NCI-H748 (cell line): ENCODE results near the gene HOXD12.

Experiments used
- DNase-seq: peaks from one replicate; lab custom pipeline; 2025; ENCODE audit not compliant: unreplicated experiment; lab: John Stamatoyannopoulos, UW

HOXD12 gene, protein sequence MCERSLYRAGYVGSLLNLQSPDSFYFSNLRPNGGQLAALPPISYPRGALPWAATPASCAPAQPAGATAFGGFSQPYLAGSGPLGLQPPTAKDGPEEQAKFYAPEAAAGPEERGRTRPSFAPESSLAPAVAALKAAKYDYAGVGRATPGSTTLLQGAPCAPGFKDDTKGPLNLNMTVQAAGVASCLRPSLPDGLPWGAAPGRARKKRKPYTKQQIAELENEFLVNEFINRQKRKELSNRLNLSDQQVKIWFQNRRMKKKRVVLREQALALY

DNA sequence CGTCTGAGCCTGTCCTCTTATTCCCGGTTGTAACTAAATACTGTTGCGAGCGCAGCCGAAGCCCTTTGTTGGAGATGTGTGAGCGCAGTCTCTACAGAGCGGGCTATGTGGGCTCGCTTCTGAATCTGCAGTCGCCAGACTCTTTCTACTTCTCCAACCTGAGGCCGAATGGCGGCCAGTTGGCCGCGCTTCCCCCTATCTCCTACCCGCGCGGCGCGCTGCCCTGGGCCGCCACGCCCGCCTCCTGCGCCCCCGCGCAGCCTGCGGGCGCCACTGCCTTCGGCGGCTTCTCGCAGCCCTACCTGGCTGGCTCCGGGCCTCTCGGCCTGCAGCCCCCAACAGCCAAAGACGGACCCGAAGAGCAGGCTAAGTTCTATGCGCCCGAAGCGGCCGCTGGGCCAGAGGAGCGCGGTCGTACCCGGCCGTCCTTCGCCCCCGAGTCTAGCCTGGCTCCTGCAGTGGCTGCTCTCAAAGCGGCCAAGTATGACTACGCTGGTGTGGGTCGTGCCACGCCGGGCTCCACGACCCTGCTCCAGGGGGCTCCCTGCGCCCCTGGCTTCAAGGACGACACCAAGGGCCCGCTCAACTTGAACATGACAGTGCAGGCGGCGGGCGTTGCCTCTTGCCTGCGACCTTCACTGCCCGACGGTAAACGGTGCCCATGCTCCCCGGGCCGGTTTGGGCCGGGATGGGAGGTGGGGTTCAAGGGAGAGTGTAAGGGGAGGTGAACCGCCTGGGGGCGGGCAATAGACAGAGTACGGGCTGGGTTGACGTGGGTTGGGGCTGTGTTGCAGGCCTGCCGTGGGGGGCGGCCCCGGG lies at the start of gene HOXD12:
TSS of gene HOXD12 (plus strand) at position 68 of the 819 bp plus-strand sequence. CDS start at position 75, 7 bp downstream.
- DNase-seq, result no peak

DNA sequence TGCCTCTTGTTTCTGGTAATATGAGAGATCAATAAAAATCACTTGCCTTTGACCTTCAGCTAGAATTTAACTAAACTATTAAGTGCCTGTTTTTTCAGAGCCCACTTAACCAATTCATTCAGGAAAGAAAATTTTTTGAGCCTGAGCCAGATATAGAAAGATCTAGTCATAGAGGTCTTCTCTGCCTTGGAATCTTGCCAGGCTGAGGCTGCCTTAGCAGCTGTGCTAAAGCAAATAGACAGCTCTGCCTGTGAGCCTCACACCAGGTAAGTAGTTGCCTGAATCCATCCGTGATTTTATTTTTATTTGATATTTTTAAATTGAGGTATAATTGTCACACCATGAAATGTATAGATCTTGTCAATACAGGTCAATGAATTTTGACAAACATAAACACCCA lies 43.2 kb upstream of the HOXD12 start:
- peak; percentile 99 for DNase-seq

DNA sequence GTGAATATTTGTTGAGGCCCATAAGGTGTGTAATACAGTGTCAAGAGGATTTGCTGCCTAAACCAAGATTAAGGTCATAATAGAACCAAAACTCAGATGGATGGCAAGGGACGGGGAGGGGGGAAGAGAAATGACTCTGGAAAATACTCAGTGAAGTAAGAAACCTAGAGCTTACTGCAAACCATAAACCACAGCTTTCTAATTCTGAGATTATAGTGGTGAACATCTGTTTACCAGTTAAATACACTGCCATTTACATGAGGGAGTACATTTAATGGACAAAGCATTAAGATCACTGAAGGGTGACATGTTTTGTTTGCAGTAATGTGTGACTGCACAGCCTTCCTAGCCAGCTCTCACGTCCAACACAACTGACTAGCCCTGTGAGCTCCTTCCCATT lies 35.6 kb upstream of the HOXD12 start:
- DNase-seq, result peak; percentile 88

DNA sequence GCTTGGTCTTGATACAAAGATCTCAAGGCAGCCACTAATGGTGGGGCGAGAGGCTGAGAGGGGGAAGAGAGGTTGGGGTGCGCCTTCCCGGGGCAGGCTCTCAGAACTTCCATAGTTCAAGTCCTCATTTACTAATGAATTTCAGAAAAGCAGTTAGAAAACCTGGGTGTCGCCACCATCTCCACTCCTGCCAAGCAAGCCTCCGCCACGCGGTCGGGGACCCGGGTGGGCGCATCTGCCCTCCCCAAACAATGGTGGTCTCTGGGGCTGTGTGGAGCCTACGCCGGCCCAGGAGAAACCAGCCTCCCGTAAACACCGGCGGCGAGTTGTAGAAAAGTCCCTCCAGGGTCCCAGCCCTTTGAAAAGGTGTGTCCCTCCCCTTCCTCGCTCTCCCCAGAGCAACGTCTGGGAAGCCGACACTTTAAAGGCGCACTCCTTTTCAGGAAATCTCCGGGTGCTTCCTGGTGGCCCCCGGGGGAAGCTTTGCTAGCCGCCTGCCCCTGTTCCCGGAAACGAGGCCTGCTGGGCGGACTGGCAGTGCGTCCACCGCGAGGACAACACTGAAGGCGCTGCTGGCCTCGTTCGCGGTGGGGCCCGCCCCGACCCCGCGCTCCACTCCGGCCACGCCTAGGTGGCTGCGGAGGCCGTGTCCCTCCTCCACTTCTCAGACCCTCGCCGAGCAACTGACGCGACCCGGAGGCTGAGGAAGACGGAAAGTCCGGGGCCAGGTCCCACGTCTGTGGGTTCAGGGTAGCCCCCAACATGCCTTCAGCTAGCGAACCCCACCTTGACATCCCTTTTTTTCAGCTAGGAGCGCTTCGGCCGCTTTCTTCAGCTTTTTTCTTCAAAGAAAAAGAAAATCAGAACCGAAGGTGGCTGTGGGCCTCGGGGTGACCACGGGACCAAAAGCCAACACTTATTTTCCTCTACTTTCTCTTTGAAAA lies 32.7 kb upstream of the HOXD12 start:
- no peak for DNase-seq

DNA sequence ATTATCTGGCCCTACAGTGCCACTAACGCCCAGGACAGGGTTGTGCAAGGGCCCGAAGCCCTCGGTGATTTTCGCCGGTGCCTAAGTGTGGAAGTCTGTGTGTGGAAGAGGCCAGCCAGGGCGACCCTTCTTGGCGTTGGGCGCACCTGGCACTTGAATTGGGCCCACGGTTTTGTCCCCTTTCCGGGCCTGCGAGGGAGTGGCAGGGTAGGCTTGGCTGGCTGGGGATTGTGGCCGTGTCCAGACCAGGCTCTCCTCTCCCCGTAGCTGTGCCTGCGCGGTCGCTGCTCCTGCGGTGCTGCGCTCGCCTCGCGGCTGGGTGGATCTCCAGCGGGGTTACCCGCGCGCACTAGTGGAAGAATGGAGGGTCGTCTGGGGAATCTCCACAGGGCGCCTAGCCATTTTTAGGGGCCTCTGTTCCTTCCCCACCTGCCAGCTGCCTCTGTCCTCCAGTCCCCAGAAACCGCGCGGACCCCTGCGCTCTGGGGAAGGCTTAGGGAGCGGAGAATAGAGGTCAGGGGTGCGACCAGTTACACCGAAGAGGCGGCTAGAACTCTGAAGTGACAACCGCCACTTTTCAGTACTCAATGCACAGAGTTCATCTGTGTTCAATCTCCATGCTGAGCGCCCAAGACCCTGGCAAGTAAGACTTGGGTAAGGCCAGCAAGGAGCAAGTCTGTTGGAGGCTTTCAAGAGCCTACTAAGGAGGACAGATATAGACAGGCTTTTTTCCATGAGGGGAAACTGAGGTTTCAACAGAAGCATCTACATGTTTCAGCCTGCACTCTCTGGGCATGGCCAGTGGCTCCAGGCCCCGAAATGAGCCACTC lies 31.8 kb upstream of the HOXD12 start:
- DNase-seq, result no peak

DNA sequence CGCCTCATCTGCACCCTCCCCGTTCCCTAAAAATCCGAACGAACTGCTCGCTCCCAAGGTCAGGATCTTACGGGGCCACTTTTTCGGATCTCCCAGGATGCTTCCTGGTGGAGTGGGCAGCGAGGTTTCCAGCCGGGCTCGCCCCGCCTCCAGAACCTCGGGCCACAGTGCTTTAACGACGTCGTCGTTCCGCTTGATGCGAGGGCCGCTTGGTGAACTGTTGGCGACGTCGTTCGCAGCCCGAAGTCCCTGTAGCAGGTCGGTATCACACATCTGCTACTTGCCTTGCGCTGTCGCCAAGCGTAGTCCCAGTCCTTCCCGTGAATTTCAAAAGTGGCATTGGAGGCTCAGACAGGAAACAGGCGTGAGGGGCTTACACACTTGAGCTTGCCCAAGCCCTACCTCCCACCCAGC lies 31.2 kb upstream of the HOXD12 start:
- no peak for DNase-seq

DNA sequence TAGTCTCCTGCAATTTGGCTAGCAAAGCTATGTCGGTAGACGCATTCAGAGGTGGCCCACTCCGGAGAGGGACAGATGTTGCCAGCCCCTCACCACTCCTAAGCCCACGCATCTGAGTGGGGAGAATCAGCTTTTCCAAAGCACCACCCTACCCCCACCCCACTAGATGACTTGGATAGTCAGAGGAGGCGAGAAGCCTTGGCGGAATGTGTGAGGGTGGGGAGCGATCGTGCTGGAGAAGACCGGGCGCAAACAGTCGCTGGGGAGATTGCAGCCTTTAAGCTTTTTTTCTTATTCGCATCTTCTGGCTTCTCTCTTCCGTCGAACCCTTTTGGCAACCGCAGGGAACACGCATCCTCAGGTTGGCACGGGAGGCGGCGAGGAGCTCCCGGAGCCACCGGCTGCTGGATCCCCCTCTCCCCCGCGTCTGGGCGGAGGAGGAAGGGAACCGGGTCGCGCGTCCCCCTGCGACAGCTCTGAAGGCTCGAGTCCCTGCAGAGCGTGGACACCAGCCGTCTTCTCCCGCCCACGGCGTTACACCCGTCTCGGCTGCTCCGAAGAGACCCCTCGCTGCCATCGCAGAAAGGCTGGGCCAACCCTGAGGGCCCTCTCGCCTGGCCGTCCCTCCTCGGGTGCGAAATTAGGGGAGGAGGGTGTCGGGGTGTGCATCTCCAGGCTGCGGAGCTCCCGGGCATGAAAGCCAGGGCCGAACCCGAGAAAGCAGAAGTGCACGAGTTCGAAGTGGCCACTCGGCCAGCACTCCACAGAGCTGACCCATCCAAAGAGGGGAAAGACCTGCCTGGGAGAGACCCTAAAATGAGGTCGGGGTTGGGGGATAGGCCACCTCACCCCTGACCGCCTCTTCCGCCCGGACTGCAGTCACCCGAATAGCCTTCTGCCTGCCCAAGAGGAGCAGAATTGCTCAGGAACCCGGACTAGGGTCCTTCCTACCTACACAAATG lies 28.0 kb upstream of the HOXD12 start:
- DNase-seq, result no peak

DNA sequence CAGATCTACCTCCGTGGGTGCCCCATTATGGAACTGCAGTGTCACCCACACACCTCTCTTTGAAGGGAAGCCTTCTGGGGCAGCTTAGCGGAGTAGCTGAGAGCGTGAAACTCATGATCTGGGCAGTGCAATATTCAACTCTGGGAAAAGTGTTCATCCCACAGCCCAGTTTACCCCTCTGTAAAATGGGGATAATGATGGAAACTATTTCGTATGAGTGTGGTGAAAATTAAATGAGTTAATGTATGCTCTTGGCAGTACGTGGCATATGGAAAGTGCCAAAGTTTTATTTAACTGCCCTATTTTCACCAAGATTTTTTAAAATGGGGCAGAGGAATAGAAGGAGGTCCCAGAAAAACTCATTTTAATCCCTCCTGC lies 27.3 kb upstream of the HOXD12 start:
- no peak for DNase-seq

DNA sequence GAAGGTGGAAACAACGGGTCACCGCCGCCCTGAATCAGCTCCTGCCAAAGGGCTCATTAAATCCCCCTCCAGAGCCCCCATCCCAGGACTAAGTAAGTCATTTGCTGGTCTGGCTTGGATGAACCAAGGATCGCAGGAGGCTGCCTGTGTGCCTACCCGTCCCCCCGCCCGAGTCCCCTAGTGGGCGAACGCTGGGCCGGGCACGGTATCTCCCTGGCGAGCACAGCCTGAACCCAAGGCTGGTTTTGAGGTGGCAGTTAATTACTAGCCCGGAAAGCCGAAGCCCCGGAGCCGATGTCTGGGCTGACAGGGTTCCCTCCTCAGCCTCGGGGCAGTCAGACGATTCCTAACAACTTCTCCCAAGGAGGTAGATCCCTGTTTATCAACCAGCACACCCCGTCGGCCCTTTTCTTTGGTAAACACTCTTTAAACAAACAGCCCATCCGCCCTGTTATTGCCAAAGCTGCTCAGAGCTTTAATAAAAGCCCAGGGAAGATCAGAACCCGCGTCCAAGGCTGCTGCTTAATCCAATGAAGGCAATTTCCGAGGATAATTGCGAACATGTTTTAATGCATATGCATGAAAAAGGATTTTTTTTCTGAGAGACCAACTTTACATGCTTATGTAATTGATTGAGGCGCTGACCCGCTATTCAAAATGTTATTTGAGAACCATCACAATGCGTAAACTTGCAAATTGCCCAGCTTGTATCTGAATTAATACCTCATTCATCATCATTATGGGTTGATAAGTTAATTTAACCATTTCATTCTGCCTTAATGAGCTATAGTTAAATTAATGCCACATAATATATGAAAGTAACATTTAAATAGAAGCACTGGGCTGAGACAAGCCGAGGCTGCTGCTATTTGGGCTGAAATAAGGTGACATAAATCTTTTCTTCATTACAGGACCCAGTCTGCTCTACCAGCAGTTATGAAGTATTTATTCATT lies 26.4 kb upstream of the HOXD12 start:
- DNase-seq, result peak; percentile 43

DNA sequence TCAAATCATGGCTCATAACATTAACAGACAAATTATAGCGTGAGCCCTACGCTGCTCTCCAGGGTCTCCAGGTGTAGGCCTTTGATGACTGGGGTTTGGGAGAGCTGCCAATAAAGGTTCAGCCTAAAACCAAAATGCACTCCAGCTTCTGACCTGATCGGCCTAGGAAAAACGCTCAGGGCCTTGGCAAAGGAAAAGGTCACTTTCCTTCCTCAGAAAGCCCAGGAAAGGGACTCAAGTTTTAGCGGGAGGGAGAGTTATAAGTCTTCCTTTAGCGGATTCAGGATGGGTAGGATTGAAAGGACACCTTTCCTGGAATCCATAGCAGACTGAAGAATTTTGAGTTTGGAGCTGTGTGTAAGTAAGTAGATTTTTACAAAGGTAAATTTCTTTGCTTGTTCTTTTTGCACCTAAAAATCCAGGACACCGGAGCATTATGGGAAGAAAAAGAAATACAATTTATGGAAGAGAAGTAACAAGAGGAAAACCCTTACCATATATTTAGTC lies 24.6 kb upstream of the HOXD12 start:
- no peak for DNase-seq

DNA sequence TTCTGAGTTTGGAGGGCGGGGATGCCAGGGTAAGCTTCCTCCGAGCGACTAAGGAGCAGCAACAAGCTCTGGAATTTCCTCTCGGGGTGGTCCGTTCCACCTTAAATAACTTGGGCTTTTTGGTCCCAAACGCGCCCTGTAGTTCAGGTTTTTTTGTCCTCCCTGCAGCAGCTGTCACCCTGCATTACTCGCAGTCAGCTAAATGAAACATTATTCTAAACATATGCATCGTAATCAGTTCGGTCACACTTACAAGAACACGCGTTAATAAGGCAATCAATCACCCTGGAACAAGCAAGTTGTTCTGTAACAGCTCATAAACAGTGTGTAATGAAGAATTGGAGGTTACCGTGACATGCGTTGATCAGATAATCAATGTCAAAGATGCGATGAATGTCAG lies 24.1 kb upstream of the HOXD12 start:
- DNase-seq, result no peak

DNA sequence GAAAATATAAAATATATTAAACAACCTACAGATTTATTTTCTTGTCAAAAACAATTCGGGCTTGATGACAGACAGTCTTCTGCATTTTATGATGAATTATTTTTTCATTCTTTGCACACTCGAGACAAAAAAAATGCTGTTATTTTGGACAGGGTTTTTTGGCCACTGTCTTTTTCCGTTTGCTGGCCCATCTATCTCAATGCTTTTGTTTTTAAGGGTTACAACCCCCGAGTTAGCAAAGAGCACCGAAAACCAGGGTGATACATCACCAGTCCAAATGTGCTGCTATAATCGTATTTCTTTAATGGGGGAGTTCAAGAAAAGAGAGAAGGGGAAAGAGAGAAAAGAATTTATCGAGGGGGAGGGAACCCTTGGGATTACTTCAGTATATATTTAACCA lies 23.5 kb upstream of the HOXD12 start:
- no peak for DNase-seq

DNA sequence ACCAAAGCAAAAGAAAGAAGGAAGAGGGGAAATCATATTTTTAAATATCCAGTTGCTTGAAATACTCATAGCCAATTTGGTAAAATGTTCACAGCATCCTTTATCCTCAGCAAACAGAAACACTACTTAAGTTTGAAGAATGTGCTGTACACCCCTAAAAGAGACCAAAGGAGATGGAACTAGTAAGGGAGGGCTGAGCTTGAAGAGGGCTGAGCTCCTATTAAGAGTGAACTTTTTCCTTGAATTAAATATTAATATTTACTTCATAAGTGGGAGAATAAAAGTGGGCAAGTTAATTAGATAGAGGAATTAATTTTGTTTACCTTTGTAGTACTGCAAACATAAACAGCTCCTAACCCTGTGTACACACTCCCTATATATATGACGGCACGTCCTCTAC lies 22.8 kb upstream of the HOXD12 start:
- no peak for DNase-seq

DNA sequence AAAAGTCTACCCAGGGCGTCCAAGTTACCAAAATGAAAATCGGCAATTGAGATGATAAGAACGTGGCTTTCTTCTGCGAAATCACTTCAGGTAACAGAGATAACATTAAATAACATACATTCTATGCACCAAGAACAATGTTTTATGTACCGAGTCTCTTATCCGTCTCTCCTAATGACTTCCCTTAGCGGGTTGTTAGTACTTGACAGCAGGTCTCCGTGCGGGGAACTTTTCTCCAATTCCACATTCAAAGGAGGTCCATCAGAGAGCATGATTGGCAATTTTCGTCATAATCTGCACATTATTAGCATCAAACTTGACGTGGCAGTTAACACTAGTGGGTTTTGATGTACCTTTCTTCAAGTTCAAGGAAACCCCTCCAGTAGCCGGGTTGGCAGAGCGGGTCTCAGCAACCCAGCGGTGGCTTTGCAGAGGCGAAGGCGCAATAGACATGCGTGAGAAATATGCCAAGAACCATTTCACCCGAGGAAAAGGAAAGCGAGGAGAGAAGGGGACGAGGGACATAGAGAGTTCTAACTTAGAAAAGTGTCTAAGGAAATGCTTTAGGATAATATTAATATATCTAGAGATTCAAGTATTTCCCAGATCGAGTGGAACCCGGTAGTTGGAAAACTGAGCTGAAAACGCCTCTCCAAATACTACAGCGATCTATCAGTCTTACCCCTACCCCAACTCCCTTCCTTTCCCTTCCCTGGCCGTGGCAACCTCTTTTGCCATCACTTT lies 20.9 kb upstream of the HOXD12 start:
- peak; percentile 55 for DNase-seq

DNA sequence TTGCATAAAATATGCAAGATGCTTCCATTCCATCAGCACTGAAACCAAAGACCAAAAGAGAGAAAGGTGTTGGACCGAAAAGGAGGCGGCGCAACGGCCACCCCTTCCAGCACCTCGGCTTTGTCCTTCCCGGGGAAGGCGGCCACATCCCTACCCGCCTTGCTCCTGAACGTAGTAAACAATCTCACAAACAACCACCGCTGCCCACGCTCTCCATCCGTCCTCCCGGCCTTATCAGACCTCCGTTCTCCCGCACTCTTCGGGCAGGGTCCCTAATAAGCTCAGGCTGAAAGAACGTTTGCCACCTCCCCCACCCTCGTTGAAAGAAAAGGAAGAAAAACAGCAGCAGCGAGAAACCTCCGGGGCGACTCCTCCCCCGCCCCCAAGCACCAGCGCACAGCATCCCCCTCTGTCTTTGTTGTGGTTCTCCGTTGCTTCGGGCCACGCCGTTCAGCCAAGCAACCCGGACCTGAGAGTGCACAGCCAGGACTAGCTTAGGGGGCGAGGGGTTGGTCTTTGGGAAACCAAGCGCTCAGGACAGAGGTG lies 20.2 kb upstream of the HOXD12 start:
- DNase-seq, result peak; percentile 83

DNA sequence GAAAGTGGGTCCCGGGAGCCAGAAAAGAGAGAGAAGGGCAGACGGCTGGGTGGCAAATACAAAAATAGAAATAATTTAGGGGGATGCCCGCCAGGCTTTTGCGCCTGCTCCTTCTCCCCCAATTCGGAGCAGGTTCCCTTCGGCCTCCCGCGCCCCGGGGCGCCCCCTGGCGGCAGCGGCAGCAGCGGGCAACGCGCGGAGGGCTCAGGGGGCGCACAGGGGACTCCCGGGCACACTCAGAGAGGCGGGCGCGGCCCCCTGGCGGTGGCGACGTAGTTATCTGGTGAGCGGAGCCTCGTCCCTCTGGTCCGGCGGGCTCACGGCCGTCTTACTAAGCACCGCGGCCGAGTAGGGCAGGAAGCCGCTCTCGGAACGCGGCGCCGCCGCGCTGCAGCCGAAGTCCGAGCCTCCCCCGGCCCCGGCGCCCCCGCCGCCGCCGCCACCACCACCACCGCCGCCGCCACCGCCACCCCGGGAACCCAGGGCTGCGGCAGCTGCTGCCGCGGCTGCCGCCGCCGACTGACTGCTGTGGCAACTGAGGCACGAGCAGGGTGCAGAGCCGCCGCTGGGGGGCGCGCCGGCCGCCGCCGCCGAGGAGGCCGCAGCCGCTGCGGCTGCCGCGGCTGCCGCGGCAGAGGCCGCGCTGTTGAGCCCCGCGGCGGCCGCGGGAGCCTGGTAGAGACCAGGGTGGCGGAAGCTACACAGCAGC lies 19.6 kb upstream of the HOXD12 start:
- DNase-seq, result peak; percentile 94
